ENCODE data around the gene CREM.
"Not testable (repeated sequence)": the region's sequence is repeated elsewhere in the genome, so short reads cannot be mapped to it uniquely, and the experiment has no call there.

The CREM gene

GRCh38 chr10:35195361-35196306 lies 69.0 kb downstream of the CREM start:
- DNase-seq, result peak; percentile 70 to 73

DNA sequence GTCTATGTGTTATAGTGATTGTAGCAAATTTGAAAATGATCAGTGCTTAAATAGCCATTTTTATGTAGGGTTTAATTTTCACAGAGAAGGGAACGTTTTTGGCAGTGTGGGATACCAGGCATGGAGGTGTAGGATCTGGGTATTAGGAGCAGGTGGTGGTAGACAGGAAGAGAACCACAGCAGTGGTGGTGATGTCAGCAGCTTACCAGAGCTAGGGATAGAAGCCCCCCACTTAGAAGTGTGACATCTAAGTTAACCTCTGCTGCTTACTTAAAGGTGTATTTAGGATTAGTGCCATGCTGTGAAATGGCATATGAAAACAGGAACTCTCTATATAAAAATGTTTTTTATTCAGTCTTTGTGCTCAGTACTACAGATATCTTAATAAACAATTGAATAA lies 73.8 kb downstream of the CREM start:
- DNase-seq, result no peak

GRCh38 chr10:35201234-35201633 lies 74.6 kb downstream of the CREM start:
- no peak for DNase-seq

GRCh38 chr10:35202050-35202449 lies 75.4 kb downstream of the CREM start:
- DNase-seq, result no peak

GRCh38 chr10:35203745-35204144 lies 77.1 kb downstream of the CREM start:
- DNase-seq, result no peak

GRCh38 chr10:35204650-35205319 lies 78.1 kb downstream of the CREM start:
- DNase-seq, result no peak

- DNase-seq, result no peak
Observed at GRCh38 chr10:35206274-35206673, 79.6 kb downstream of the CREM start.

DNA sequence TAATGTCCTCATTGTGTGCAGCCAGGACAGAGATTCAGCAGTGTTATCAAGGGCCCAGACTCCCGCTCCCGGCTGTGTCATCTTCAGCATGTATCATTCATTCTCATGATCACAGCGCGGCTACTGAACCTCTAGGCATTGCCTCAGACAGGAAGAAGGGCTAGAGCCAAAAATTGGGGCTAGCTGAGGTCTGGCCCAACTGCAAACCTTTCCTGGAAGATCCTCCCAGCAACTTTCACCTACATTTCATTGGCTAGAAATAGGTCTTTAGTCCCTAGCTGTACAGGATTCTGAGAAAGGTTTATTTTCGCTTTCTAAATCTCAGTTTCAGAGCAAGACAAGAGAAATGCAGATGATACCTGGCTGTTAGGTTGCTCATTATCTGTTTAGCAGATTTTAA lies 81.9 kb downstream of the CREM start:
- DNase-seq, result peak in 1 of 2 donors; percentile 31

DNA sequence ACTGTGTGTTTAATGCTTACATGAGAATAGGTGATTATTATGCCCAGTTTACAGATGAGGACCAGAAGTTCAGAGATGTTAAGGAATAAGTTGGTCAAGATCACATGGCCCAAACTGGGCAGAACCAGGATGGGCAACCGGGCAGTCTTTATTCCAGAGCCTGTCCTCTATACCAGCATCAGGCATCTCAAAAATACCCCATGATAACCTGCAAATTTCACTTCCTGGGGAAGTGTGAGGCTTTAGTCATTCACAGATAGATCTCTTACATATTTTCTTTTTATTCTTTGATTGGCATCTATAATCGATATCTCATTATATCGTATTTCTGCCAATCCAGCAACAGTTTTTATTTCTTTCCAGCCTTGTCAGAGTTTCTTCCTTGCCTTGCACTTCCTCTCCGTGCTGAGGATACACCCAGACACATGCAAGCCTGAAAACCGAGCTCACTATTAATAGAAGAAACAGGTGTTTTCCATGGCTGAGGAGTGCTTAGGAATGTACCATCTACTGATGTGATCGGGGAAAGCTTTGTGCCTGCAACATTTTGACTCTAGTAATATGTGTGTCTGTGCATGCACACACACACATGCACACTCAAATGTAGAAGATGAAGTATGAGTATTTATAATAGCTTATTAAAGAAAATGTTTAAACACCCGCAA lies 82.4 kb downstream of the CREM start:
- DNase-seq, result no peak

GRCh38 chr10:35210961-35211360 lies 84.3 kb downstream of the CREM start:
- DNase-seq, result no peak

- DNase-seq, result no peak
Observed at GRCh38 chr10:35211390-35211789, 84.7 kb downstream of the CREM start.

DNA sequence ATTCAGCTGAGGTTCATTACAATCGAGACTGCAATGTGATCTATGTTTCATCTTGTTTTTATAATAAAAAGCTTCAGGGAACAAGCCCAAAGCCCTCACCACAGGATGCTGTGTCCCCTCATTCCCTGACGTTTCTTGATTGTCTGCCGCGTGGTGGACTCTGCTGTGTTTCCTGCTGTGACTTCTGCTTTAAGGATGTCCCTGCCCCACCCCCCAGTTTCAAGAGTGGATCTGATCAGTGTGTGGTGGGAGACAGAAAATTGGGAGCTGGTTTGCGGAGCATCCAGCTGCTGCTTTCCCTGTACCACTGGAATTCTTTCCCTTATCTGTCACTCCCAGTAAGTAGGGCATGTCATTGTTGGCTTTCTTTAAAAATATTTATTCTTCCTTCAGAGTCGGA lies 86.2 kb downstream of the CREM start:
- DNase-seq, result no peak

DNA sequence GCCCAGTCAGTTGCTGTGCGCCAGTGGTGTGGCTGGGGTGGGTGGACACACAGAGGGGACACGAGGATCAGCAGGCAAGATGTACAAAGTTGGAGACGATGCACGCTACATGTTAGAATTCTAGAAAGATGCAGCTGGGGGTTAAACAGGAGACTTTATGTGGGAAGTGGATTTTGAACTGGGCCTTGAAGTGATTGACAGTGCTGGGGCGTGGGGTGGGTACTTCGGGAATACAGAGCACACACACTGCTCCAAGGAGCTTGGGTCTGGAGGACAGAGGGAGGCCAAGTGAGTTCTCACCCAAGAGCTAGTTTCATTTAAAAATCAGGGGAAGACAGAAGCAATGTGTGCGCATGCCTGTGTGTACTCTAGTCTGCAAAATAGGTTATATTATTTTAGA lies 87.1 kb downstream of the CREM start:
- no peak for DNase-seq

- DNase-seq, result no peak
Observed at GRCh38 chr10:35214607-35215020, 88.0 kb downstream of the CREM start.

- no peak for DNase-seq
Observed at GRCh38 chr10:35215107-35215506, 88.5 kb downstream of the CREM start.

DNA sequence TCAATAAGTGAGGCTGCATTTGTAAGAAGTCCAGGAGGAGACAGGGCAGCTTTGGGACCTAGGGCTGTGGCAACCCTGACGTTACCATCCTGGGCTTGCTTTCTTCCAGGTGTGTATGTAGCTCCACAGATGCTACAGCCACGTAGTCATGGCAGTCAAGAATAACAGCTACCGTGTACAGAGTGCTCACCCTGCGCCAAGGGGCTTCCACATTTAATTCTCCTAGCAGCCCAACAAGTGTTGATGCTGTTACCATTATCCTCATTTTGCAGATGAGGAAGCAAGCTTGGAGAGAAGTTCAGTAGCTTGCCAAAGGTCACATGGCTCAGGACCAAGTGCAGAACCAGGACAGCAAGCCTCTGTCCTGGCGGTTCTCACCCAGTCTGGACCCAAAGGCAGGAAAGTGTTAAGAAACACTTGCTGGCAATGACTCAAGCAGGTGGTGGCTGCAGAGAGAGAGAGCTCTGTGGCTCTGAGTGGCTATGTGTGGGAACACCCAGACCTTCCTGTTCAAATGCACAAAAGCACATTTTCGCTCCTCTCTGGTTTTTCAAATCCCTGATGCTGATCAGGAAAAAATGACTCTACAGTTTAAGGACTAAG lies 89.8 kb downstream of the CREM start:
- DNase-seq, result peak in 1 of 2 donors; percentile 36

GRCh38 chr10:35216956-35217355 lies 90.3 kb downstream of the CREM start:
- not testable (repeated sequence) for DNase-seq

GRCh38 chr10:35217455-35217854 lies 90.8 kb downstream of the CREM start:
- DNase-seq, result no peak

DNA sequence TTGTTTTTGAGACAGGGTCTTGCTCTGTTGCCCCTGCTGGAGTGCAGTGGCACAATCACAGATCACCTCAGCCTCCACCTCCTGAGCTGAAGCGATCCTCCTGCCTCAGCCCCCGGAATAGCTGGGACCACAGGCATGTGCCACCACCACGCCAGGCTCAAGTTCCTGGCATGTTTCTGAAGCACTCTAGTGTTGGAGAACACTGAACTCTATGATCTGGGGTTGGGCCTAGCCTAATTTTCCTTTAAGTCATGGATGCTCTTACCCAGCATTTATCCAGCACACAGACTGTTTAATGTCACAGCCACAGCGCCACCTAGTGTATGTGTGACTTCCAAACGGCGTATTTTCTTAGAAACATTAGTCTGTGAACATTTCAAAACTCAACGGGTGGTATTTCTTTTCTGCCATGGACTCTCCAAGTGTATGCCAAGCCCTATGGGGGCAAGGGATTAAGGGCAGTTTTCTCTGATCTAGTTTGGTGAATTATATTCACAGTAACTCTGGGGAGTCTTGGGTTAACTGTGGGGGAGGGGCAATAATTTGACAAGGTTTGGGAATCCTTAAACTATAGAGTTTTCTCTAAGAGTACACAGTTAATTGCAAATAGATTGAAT lies 91.8 kb downstream of the CREM start:
- DNase-seq, result peak; percentile 88 to 89

- peak; percentile 29 to 40 for DNase-seq
Observed at GRCh38 chr10:35219292-35219691, 92.6 kb downstream of the CREM start.

DNA sequence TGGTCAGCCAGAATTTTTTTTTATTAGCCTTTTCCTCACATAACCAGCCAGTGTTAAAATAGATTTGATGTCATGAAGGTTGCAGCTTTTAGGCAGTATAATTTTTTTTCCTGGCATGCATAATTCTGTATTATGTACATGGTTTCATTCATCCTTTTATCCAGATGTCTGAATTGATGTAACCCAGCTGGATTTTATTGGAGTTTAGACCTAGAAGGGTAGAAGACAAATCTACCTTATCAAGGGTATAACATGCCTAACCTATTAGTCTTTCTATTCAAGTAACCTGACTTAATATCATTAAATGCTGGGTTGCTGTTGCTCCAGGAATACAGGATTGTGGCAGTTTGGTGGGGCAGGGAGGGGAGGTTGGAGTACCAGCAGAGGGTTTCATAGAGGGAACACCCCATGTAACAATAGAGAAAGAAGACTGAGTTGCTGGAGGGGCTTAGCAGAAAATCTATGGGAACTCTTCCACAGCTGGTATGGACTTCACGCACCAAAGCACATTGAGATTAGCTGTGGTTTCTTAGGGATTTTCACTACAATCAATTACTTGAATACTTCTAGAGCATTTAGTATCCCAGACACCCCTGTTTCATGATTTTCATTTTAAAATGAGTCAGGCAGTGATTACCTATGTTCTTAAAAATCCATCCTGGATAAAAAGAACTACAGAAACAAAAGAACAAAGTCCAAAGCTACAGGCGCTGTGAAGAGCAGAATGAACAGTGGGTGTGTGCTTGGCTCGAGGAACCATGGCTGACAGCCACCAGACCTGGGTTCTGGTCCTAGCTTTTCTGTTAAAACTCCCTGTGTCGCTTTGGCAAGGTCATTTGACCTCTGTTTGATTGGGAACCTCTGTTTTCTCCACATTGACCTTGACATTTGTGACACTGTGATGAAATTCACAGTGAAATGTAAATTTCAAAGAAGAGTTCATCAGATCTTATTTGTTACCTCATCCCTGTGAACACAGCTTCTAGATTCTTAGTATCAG lies 93.5 kb downstream of the CREM start:
- DNase-seq, result no peak

Measured in stimulated activated CD4-positive, alpha-beta T cell treated with anti-CD3 and anti-CD28 coated beads, Interleukin-2, amount 100 ng/mL, for 24 hours (primary cell).